Aorta (tissue), 5 donors: ENCODE results near the gene BACE2. TPM values are rescaled to one million over a fixed set of nuclear protein-coding genes. Genes with fewer than 3 reads are reported as not detected.

Experiments
- ATAC-seq: fragments of 200-7000 bp; cut with Tn5 transposase; one replicate; pipeline ENCODE4 v1.9.1; 2022; ENCODE audit warnings: moderate library complexity; ENCODE audit not compliant: low FRiP score
- DNase-seq, 2 donors: peaks; one replicate each; pipeline ENCODE4 v3.0.0-alpha.2; 2020
- H3K27ac ChIP-seq, 2 donors: one replicate each; pipeline ENCODE4 v1.5.1; 2013; ENCODE audit warnings: low read length in 2 of 2, mild to moderate bottlenecking in 2 of 2, moderate library complexity in 2 of 2, control low read depth in 1 of 2, inconsistent platforms in 1 of 2, low read depth in 1 of 2
- H3K27me3 ChIP-seq, 2 donors: one replicate each; pipeline ENCODE4 v1.6.1; 2013; ENCODE audit warnings: control low read depth in 1 of 2, low read length in 1 of 2, mild to moderate bottlenecking in 1 of 2, moderate library complexity in 1 of 2; ENCODE audit not compliant: insufficient read depth in 2 of 2, control insufficient read depth in 1 of 2
- H3K36me3 ChIP-seq, 2 donors: one replicate each; pipeline ENCODE4 v1.6.1; 2013; ENCODE audit warnings: control low read depth in 1 of 2, low read length in 1 of 2, mild to moderate bottlenecking in 1 of 2; ENCODE audit not compliant: insufficient read depth in 2 of 2, control insufficient read depth in 1 of 2
- H3K4me1 ChIP-seq, 2 donors: one replicate each; pipeline ENCODE4 v1.6.1; 2013; ENCODE audit warnings: low read length in 2 of 2, control low read depth in 1 of 2, mild to moderate bottlenecking in 1 of 2, moderate library complexity in 1 of 2; ENCODE audit not compliant: insufficient read depth in 2 of 2, control insufficient read depth in 1 of 2
- H3K4me3 ChIP-seq, 2 donors: one replicate each; pipeline ENCODE4 v1.5.1; 2013; ENCODE audit warnings: low read length in 2 of 2, control low read depth in 1 of 2, mild to moderate bottlenecking in 1 of 2
- H3K9me3 ChIP-seq: one replicate; pipeline ENCODE4 v1.6.1; 2013; ENCODE audit warnings: mild to moderate bottlenecking, low read length; ENCODE audit not compliant: control insufficient read depth
- WGBS, 2 donors: extraction: QIAGEN DNeasy Blood & Tissue Kit; methylation state at CpG; one replicate each; pipeline ENCODE4 v1.1.7; 2013; 5-methylcytosine and 5-hydroxymethylcytosine counted together
- intact Hi-C, 2 donors: fragments of 100-400 bp; cut with DNase I; formaldehyde crosslinking; loops; one replicate each; pipeline versions ENCODE4 v1.14.2 to v1.15.0; 2022
- polyA plus RNA-seq, 2 donors: library from polyadenylated mRNA; stranded (reverse); fragments of 200-250 nt; gene quantifications; one replicate each; pipeline ENCODE4 v1.2.3, GENCODE V29; 2013
- total RNA-seq, 2 donors: library from RNA; stranded (reverse); fragmentation: NEBNext Ultra II Directional; extraction: Animal tissue kit (Norgen Biotek cat#: 25700); gene quantifications; one replicate each; pipeline ENCODE4 v1.2.1, GENCODE V29; 2021
- donor health status: healthy with polysubstance abuse.
- donor health status: Bipolar disorder and iron deficiency.
- donor health status: DM: no; HTN: no; CAD: no.
- donor health status: DM: no; HTN: no; CAD: no.
- donor health status: DM: yes; HTN: yes; CAD: no.

BACE2 gene
- total and polyA plus RNA-seq, 4 donors, result 26.2 to 151 (median 66.9) TPM

- 93 to 94% methylated on average over 20 of the region's 20 CpGs for WGBS, 2 donors
- intact Hi-C loops, result no loop called here
- Histone ChIP-seq H3K9me3 (no peaks in the 10 kb centered on the region), H3K4me1 (no peaks in the 10 kb centered on the region), H3K27me3 (no peaks in the 10 kb centered on the region), H3K36me3 (no peaks in the 10 kb centered on the region), H3K27ac (no peak overlapping the region), H3K4me3 (no peak overlapping the region)
- no peak for DNase-seq
- ATAC-seq, result no peak
Observed at GRCh38 chr21:41321211-41321907, 153.4 kb downstream of the BACE2 start.

GRCh38 chr21:41321908-41322495 lies 154.0 kb downstream of the BACE2 start:
- H3K27me3 ChIP-seq, result no peaks in the 10 kb centered on the region
- no peaks in the 10 kb centered on the region for H3K36me3 ChIP-seq
- WGBS, 2 donors, result 93% methylated on average over 7 of the region's 7 CpGs
- H3K4me1 ChIP-seq, result no peaks in the 10 kb centered on the region
- H3K9me3 ChIP-seq, result no peaks in the 10 kb centered on the region
- H3K4me3 ChIP-seq, result no peak overlapping the region
- no peak for ATAC-seq
- no peak for DNase-seq
- no peak overlapping the region for H3K27ac ChIP-seq
- intact Hi-C loops, result no loop called here

GRCh38 chr21:41322496-41323382 lies 154.8 kb downstream of the BACE2 start:
- Histone ChIP-seq H3K27ac (no peak overlapping the region), H3K27me3 (no peaks in the 10 kb centered on the region), H3K9me3 (no peaks in the 10 kb centered on the region), H3K36me3 (no peaks in the 10 kb centered on the region), H3K4me1 (no peaks in the 10 kb centered on the region), H3K4me3 (no peak overlapping the region)
- intact Hi-C loops, result no loop called here
- no peak for ATAC-seq
- 88 to 93% methylated on average over 23 of the region's 23 CpGs for WGBS, 2 donors
- no peak for DNase-seq

- intact Hi-C loops, result no loop called here
- Histone ChIP-seq H3K4me3 (no peak overlapping the region), H3K9me3 (no peaks in the 10 kb centered on the region), H3K27ac (no peak overlapping the region), H3K4me1 (no peaks in the 10 kb centered on the region), H3K36me3 (no peaks in the 10 kb centered on the region), H3K27me3 (no peaks in the 10 kb centered on the region)
- ATAC-seq (no peak), DNase-seq (no peak)
- 42 to 51% methylated on average over 7 of the region's 7 CpGs for WGBS, 2 donors
Observed at GRCh38 chr21:41325138-41325912, 157.4 kb downstream of the BACE2 start.

GRCh38 chr21:41326414-41327080 lies 158.6 kb downstream of the BACE2 start:
- no peak for ATAC-seq

GRCh38 chr21:41327753-41328152 lies 159.8 kb downstream of the BACE2 start:
- no peaks in the 10 kb centered on the region for H3K36me3 ChIP-seq
- no peak overlapping the region for H3K27ac ChIP-seq
- DNase-seq, result no peak
- H3K4me1 ChIP-seq, result no peaks in the 10 kb centered on the region
- 93 to 96% methylated on average over 8 of the region's 8 CpGs for WGBS, 2 donors
- H3K27me3 ChIP-seq, result no peaks in the 10 kb centered on the region
- ATAC-seq, result no peak
- H3K9me3 ChIP-seq, result no peaks in the 10 kb centered on the region
- intact Hi-C loops, result no loop called here
- H3K4me3 ChIP-seq, result no peak overlapping the region

More at GRCh38 chr21:41326414-41327080, 158.6 kb downstream of the BACE2 start:
- H3K4me3 ChIP-seq, result no peak overlapping the region
- no peaks in the 10 kb centered on the region for H3K36me3 ChIP-seq
- intact Hi-C loops, result no loop called here
- H3K27ac ChIP-seq, result no peak overlapping the region
- no peak for DNase-seq
- WGBS, 2 donors, result 95 to 96% methylated on average over 13 of the region's 13 CpGs
- no peaks in the 10 kb centered on the region for H3K9me3 ChIP-seq
- no peaks in the 10 kb centered on the region for H3K27me3 ChIP-seq
- no peaks in the 10 kb centered on the region for H3K4me1 ChIP-seq

- H3K9me3 ChIP-seq, result no peaks in the 10 kb centered on the region
- no peaks in the 10 kb centered on the region for H3K27me3 ChIP-seq
- H3K4me3 ChIP-seq, result no peak overlapping the region
- no peak overlapping the region for H3K27ac ChIP-seq
- 69 to 78% methylated on average over 16 of the region's 16 CpGs for WGBS, 2 donors
- H3K36me3 ChIP-seq, result no peaks in the 10 kb centered on the region
- H3K4me1 ChIP-seq, result no peaks in the 10 kb centered on the region
- no peak for DNase-seq
- intact Hi-C loops, result no loop called here
- ATAC-seq, result no peak
Observed at GRCh38 chr21:41328660-41329607, 161.0 kb downstream of the BACE2 start.
